Sciatic nerve (tissue), 2 donors: ENCODE data around the gene PHF24. TPM values are rescaled to one million over a fixed set of nuclear protein-coding genes. Genes with fewer than 3 reads are reported as not detected.
A peak's percentile ranks its signal among the peaks of the same experiment; 100 is the strongest.

Experiments used
- ATAC-seq: fragments of 200-7000 bp; cut with Tn5 transposase; one replicate; pipeline ENCODE4 v1.9.1; 2020; ENCODE audit warnings: mild to moderate bottlenecking, moderate library complexity
- DNase-seq: peaks from one replicate; pipeline ENCODE4 v3.0.0-alpha.2; 2020; ENCODE audit warnings: low spot score
- intact Hi-C: fragments of 100-400 bp; cut with DNase I; formaldehyde crosslinking; loops from one replicate; pipeline ENCODE4 v1.14.2; 2022
- total RNA-seq: library from RNA; stranded (reverse); fragmentation: NEBNext Ultra II Directional; extraction: Animal tissue kit (Norgen Biotek cat#: 25700); gene quantifications from one replicate; pipeline ENCODE4 v1.2.1, GENCODE V29; 2021
- donor health status: DM: no; HTN: no; CAD: no.
- donor health status: DM: no; HTN: no; CAD: no.

PHF24 gene
- total RNA-seq, 1 donor from 2014 or later = 0.45 TPM

DNA sequence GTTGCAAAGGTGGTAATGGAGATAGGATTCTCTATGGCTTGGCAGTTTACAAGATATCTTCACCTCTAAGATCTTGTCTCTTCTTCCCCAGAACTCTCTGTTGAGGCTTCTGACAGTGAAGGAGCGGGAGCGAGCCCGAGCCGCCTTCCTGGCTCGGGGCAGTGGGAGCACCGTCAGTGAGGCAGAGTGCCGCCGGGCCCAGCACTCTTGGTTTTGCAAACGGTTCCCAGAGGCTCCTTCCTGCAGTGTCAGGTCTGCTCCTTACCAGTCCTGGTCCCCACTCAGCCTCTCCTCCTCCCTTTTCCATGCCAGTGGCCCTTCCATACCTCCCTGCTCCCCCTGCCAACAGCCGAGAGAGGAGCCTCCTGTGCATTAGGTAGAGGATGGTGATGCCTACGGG is 18.9 kb downstream of the PHF24 start:
- no peak for ATAC-seq
- no peak for DNase-seq
- intact Hi-C loops = loop anchor here (10.0 kb wide), 1 partner anchor 72 kb away; no protein-coding TSS in a partner anchor

GRCh38 chr9:34980181-34980761 is 22.2 kb downstream of the PHF24 start:
- ATAC-seq (no peak), DNase-seq (no peak)
- intact Hi-C loops = no loop called here

DNA sequence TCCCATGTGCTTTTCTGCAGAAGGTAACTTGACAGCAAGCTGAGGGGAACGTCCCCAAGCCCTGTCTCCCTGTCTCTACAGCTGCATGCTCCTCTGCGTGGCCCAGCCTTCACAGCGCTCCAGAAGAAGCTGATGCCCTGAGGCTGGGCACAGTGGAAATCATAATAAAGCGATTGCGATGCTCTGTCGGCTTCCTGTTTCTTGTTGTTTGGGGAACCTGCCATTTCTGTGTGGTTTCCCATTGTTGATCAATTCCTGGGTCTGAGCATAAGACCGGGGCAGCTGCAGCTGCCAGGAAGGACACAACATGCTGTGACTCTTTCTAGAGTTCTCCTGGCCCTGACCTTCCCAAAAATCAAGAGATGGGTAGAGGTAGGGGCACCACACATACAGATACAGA is 24.3 kb downstream of the PHF24 start:
- no peak for ATAC-seq
- intact Hi-C loops = no loop called here
- DNase-seq = no peak

GRCh38 chr9:34983209-34983608 is 25.1 kb downstream of the PHF24 start:
- no peak for DNase-seq
- intact Hi-C loops = no loop called here
- ATAC-seq = no peak

DNA sequence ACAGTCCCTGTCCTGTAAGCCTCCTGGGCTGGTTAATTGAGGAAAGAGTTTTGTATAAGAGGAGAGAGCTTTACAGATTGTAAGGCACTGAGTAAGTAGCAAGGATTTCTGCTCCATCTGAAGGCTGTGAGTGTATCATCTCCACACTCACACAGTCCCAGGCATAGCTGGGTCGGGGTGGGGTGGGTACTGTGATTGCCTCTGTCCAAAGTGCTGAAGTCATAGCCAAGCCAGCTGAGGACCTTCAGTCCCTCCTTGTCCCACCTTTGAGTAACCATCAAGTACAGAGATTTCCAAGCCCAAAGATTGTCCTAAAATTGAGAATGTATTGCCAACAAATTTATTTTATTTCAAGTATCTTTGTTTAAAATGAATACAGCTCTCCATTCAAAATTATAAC is 26.0 kb downstream of the PHF24 start:
- intact Hi-C loops = no loop called here
- ATAC-seq (no peak), DNase-seq (no peak)

DNA sequence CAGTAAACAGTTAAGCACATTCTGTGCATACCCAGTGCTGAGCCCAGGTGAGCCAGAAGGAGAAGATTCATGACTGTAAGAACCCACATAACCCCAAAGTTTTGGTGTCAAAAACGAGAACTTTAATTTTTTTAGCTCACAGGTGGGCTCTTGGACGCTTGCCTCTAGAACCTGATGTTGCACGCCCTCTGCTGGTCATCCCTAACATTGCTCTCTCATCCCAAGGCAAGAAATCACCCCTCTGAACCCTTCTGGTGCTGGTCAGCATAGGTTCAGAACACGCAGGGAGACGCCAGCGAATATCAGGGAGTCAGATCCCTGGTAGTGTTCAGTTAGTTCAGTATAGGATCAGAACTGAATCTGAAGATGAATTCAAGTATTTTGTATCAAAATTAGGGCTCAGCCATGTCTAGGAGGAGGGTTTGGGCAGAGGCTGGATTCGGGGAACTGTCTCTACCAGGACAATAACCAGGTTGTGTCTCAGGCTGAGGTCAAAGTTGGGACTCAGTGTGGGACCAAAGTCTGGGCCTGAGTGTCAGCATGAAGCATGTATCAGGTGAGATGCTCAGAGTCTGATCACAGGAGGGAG is 27.3 kb downstream of the PHF24 start:
- intact Hi-C loops = no loop called here
- DNase-seq (no peak), ATAC-seq (no peak)

- ATAC-seq (no peak), DNase-seq (no peak)
- intact Hi-C loops = no loop called here
These were observed 28.5 kb downstream of the PHF24 start for GRCh38 chr9:34986540-34987047.

- no peak for DNase-seq
- intact Hi-C loops = no loop called here
- no peak for ATAC-seq
These were observed 29.2 kb downstream of the PHF24 start for GRCh38 chr9:34987160-34987901.

GRCh38 chr9:34988218-34989002 is 30.3 kb downstream of the PHF24 start:
- no peak for DNase-seq
- intact Hi-C loops = no loop called here
- ATAC-seq = peak; percentile 0

DNA sequence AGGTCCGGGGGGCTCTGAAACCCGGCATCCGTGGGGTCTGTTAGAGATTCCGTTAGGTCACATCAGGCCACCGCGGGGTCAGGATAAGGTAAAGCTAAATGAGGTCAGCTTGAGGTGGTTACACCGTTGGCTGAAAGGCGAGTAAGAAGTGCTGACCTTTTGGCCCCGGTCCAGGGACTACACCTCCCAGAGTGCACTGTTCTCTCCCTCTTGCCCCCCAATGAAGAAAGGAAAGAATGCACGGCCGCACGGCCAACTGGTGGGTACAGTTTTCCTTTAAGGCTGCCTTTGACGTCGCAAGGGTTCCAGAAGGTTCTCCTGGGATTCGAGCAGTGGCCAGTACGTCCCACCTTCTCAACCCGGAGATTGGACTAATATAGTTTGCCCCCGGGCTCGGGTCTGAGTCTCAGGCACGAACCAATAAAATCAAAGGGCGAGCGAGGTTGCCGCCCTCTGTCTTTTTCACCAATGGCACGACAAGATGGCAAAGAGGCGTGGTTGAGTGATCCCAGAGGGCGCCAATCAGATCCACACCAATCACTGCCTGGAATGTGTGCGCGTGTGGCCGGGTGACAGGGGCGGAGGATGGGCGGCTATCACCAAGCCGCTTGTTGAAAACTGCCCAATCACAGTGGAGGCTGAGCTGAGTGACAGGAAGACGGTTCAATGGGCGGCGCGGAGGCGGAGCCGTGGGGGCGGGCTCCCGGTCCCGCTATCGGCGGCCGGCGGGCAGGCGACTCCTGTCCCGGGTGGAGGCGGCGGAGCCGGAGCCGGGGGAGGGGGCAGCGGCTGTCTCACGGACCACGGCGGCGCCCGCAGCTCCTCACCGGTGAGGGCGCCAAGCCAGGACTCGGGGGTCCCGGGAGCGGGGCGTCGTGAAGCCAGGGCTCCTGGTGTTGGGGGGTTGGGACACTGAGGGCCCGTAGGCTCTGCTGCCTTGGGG is 31.2 kb downstream of the PHF24 start, which contains the start of gene DNAJB5:
Gene DNAJB5, plus strand, starts transcription at position 743 of the 943 bp plus-strand sequence. CDS start 886 bp downstream, outside the sequence.
- intact Hi-C loops = no loop called here
- ATAC-seq (peak; percentile 97), DNase-seq (peak; percentile 99)

GRCh38 chr9:34989946-34990635 is 32.0 kb downstream of the PHF24 start:
- intact Hi-C loops = loop anchor here (10.0 kb wide), 1 partner anchor 85 kb away; the partner anchor contains the start of genes FANCG and VCP
- ATAC-seq = no peak

DNA sequence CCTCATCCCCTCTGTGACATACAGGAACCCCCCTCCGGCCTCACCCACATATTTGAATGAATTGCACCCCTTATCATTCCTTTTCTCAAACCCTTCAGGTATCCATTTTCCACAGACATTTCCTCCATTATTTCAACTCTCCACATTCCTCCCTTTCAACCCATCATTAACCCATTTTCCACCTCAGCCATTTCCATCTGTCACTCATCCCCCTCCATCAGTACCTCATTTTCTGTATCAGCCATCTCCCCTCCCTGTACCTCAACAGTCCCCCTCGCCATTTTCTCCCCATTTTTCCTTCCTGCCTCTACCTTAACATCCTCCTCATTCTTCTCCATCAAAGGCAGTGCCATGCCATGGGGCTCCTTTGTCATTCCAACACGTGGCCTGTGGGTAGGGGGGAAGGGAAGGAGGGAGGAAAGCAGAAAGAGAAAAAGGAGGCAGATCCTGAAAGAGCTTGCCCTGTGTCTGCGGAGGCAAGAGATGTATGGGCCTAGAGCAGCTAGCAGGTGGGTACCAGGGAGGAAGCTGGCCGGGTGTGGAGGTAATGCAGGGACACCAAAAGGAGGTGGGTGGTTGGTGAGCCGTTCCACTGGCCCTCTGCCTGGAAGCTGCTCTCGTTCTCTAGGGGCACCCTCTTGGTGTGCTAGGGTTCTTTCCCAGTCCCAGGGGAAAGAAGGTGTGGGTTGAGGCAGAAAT is 33.0 kb downstream of the PHF24 start:
- DNase-seq (no peak), ATAC-seq (no peak)
- intact Hi-C loops = loop anchor here (10.0 kb wide), 1 partner anchor 84 kb away; the partner anchor contains the start of genes FANCG and VCP

More at GRCh38 chr9:34989946-34990635, 32.0 kb downstream of the PHF24 start:
- DNase-seq = peak; percentile 78

- intact Hi-C loops = loop anchor here (10.0 kb wide), 1 partner anchor 83 kb away; the partner anchor contains the start of genes FANCG and VCP
- DNase-seq (no peak), ATAC-seq (no peak)
These were observed 33.7 kb downstream of the PHF24 start for GRCh38 chr9:34991607-34992375.

- no peak for DNase-seq
- ATAC-seq = no peak
- intact Hi-C loops = loop anchor here (10.0 kb wide), 1 partner anchor 82 kb away; the partner anchor contains the start of genes FANCG and VCP
These were observed 34.4 kb downstream of the PHF24 start for GRCh38 chr9:34992376-34992951.

DNA sequence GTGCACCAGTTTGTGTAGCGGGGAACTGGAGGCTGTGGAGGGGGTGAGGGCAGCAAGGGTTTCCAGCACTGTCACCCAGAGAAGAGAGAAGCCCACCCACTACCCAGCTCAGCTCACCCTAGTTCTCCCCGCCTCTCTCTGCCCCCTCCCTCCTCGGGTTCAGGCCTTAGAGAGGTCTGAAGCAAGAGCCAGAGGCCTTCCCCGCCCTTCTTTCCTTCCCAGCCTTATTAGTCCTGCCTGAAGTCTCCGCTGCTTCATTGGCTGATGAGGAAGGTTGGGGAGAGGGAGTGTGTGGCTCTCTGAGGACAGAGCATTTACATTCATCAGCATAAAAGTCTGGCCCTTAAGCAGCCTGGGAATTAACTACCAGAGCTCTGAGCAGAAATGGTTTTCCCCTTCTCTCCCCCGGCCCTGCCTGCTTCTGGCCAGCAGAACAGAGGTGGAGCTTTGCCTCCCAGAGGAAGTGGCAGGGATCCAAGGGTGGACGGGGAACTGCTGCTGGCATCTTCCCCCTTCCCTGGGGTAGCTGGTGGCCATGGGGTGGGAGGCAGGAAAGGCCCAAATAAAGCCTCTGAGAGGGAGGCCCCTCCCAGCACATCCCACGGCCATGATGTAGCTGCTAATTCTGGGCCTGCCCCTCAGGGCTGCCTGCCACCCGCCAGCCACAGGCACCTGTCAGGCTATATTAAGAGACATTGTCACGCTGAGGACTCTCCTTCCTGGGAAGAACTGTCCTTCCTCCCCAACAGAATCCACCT is 35.6 kb downstream of the PHF24 start:
- ATAC-seq (peak; percentile 16), DNase-seq (peak; percentile 81)
- intact Hi-C loops = loop anchor here (10.0 kb wide), 1 partner anchor 81 kb away; the partner anchor contains the start of genes FANCG and VCP
